ENCODE results near the gene CXCL1.
"Not testable (repeated sequence)": the region's sequence is repeated elsewhere in the genome, so short reads cannot be mapped to it uniquely, and the experiment has no call there.

CXCL1 gene

GRCh38 chr4:73899338-73899737 is 30.1 kb downstream of the CXCL1 start:
- not testable (repeated sequence) for H3K27ac ChIP-seq (ENCODE audit: low read length); H3K9me3 ChIP-seq (ENCODE audit: control insufficient read depth, insufficient read depth, low read length); H3K4me1 ChIP-seq (ENCODE audit: control insufficient read depth, insufficient read depth, low read length); H3K27me3 ChIP-seq (ENCODE audit: control insufficient read depth, insufficient read depth, low read length); H3K36me3 ChIP-seq (ENCODE audit: control insufficient read depth, insufficient read depth, low read length); H3K4me3 ChIP-seq (ENCODE audit: low read length); DNase-seq (ENCODE audit: low read depth, low spot score)
- no CpG with 5 or more reads among the region's 3 CpGs for WGBS (ENCODE audit: insufficient coverage, insufficient read length)

GRCh38 chr4:73901031-73901430 is 31.8 kb downstream of the CXCL1 start:
- no peaks in the 10 kb centered on the region for H3K36me3 ChIP-seq (ENCODE audit: control insufficient read depth, insufficient read depth, low read length)
- no CpG with 5 or more reads among the region's 5 CpGs for WGBS (ENCODE audit: insufficient coverage, insufficient read length)
- no peak overlapping the region for H3K4me3 ChIP-seq (ENCODE audit: low read length)
- no peaks in the 10 kb centered on the region for H3K27me3 ChIP-seq (ENCODE audit: control insufficient read depth, insufficient read depth, low read length)
- no peak overlapping the region for H3K27ac ChIP-seq (ENCODE audit: low read length)
- peaks cover 3% of the 10 kb centered on the region; the same call in 1 of the 2 replicates for H3K4me1 ChIP-seq (ENCODE audit: control insufficient read depth, insufficient read depth, low read length)
- H3K9me3 ChIP-seq (ENCODE audit: control insufficient read depth, insufficient read depth, low read length) = no peaks in the 10 kb centered on the region
- DNase-seq (ENCODE audit: low read depth, low spot score) = no peak

GRCh38 chr4:73902038-73902637 is 32.9 kb downstream of the CXCL1 start:
- no CpG with 5 or more reads among the region's 1 CpG for WGBS (ENCODE audit: insufficient coverage, insufficient read length)
- Histone ChIP-seq H3K9me3 (ENCODE audit: control insufficient read depth, insufficient read depth, low read length) (no peaks in the 10 kb centered on the region), H3K4me1 (ENCODE audit: control insufficient read depth, insufficient read depth, low read length) (peaks cover 3% of the 10 kb centered on the region; the same call in 1 of the 2 replicates), H3K27me3 (ENCODE audit: control insufficient read depth, insufficient read depth, low read length) (no peaks in the 10 kb centered on the region), H3K4me3 (ENCODE audit: low read length) (no peak overlapping the region), H3K36me3 (ENCODE audit: control insufficient read depth, insufficient read depth, low read length) (no peaks in the 10 kb centered on the region), H3K27ac (ENCODE audit: low read length) (no peak overlapping the region)
- DNase-seq (ENCODE audit: low read depth, low spot score) = no peak

GRCh38 chr4:73902817-73903547 is 33.8 kb downstream of the CXCL1 start:
- Histone ChIP-seq H3K27ac (ENCODE audit: low read length) (no peak overlapping the region), H3K36me3 (ENCODE audit: control insufficient read depth, insufficient read depth, low read length) (no peaks in the 10 kb centered on the region), H3K4me1 (ENCODE audit: control insufficient read depth, insufficient read depth, low read length) (peaks cover 3% of the 10 kb centered on the region; the same call in 1 of the 2 replicates), H3K4me3 (ENCODE audit: low read length) (no peak overlapping the region), H3K27me3 (ENCODE audit: control insufficient read depth, insufficient read depth, low read length) (no peaks in the 10 kb centered on the region), H3K9me3 (ENCODE audit: control insufficient read depth, insufficient read depth, low read length) (no peaks in the 10 kb centered on the region)
- WGBS (ENCODE audit: insufficient coverage, insufficient read length) = no CpG with 5 or more reads among the region's 3 CpGs
- no peak for DNase-seq (ENCODE audit: low read depth, low spot score)

GRCh38 chr4:73904491-73904890 is 35.3 kb downstream of the CXCL1 start:
- Histone ChIP-seq H3K27me3 (ENCODE audit: control insufficient read depth, insufficient read depth, low read length) (no peaks in the 10 kb centered on the region), H3K4me3 (ENCODE audit: low read length) (no peak overlapping the region), H3K36me3 (ENCODE audit: control insufficient read depth, insufficient read depth, low read length) (no peaks in the 10 kb centered on the region), H3K9me3 (ENCODE audit: control insufficient read depth, insufficient read depth, low read length) (no peaks in the 10 kb centered on the region), H3K27ac (ENCODE audit: low read length) (no peak overlapping the region), H3K4me1 (ENCODE audit: control insufficient read depth, insufficient read depth, low read length) (peaks cover 3% of the 10 kb centered on the region; the same call in 1 of the 2 replicates)
- DNase-seq (ENCODE audit: low read depth, low spot score) = no peak
- no CpG with 5 or more reads among the region's 4 CpGs for WGBS (ENCODE audit: insufficient coverage, insufficient read length)

- no peak overlapping the region for H3K4me3 ChIP-seq (ENCODE audit: low read length)
- no peaks in the 10 kb centered on the region for H3K27me3 ChIP-seq (ENCODE audit: control insufficient read depth, insufficient read depth, low read length)
- no peak overlapping the region for H3K27ac ChIP-seq (ENCODE audit: low read length)
- no peak for DNase-seq (ENCODE audit: low read depth, low spot score)
- no peaks in the 10 kb centered on the region for H3K4me1 ChIP-seq (ENCODE audit: control insufficient read depth, insufficient read depth, low read length)
- H3K36me3 ChIP-seq (ENCODE audit: control insufficient read depth, insufficient read depth, low read length) = no peaks in the 10 kb centered on the region
- H3K9me3 ChIP-seq (ENCODE audit: control insufficient read depth, insufficient read depth, low read length) = no peaks in the 10 kb centered on the region
Observed at GRCh38 chr4:73908965-73909364, 39.8 kb downstream of the CXCL1 start.

- Histone ChIP-seq H3K36me3 (ENCODE audit: control insufficient read depth, insufficient read depth, low read length) (no peaks in the 10 kb centered on the region), H3K4me1 (ENCODE audit: control insufficient read depth, insufficient read depth, low read length) (no peaks in the 10 kb centered on the region), H3K27me3 (ENCODE audit: control insufficient read depth, insufficient read depth, low read length) (no peaks in the 10 kb centered on the region), H3K9me3 (ENCODE audit: control insufficient read depth, insufficient read depth, low read length) (no peaks in the 10 kb centered on the region), H3K27ac (ENCODE audit: low read length) (no peak overlapping the region), H3K4me3 (ENCODE audit: low read length) (no peak overlapping the region)
- no peak for DNase-seq (ENCODE audit: low read depth, low spot score)
Observed at GRCh38 chr4:73911746-73912145, 42.6 kb downstream of the CXCL1 start.

- Histone ChIP-seq H3K27ac (ENCODE audit: low read length) (no peak overlapping the region), H3K36me3 (ENCODE audit: control insufficient read depth, insufficient read depth, low read length) (no peaks in the 10 kb centered on the region), H3K27me3 (ENCODE audit: control insufficient read depth, insufficient read depth, low read length) (no peaks in the 10 kb centered on the region), H3K4me1 (ENCODE audit: control insufficient read depth, insufficient read depth, low read length) (no peaks in the 10 kb centered on the region), H3K4me3 (ENCODE audit: low read length) (no peak overlapping the region), H3K9me3 (ENCODE audit: control insufficient read depth, insufficient read depth, low read length) (no peaks in the 10 kb centered on the region)
- WGBS (ENCODE audit: insufficient coverage, insufficient read length) = no CpG with 5 or more reads among the region's 1 CpG
- DNase-seq (ENCODE audit: low read depth, low spot score) = no peak
Observed at GRCh38 chr4:73912191-73912590, 43.0 kb downstream of the CXCL1 start.

- WGBS (ENCODE audit: insufficient coverage, insufficient read length) = no CpG with 5 or more reads among the region's 1 CpG
- H3K4me1 ChIP-seq (ENCODE audit: control insufficient read depth, insufficient read depth, low read length) = no peaks in the 10 kb centered on the region
- no peaks in the 10 kb centered on the region for H3K27me3 ChIP-seq (ENCODE audit: control insufficient read depth, insufficient read depth, low read length)
- H3K4me3 ChIP-seq (ENCODE audit: low read length) = no peak overlapping the region
- no peaks in the 10 kb centered on the region for H3K36me3 ChIP-seq (ENCODE audit: control insufficient read depth, insufficient read depth, low read length)
- H3K9me3 ChIP-seq (ENCODE audit: control insufficient read depth, insufficient read depth, low read length) = no peaks in the 10 kb centered on the region
- H3K27ac ChIP-seq (ENCODE audit: low read length) = no peak overlapping the region
- no peak for DNase-seq (ENCODE audit: low read depth, low spot score)
Observed at GRCh38 chr4:73914071-73914470, 44.9 kb downstream of the CXCL1 start.

- Histone ChIP-seq H3K4me3 (ENCODE audit: low read length) (no peak overlapping the region), H3K9me3 (ENCODE audit: control insufficient read depth, insufficient read depth, low read length) (no peaks in the 10 kb centered on the region), H3K27ac (ENCODE audit: low read length) (no peak overlapping the region), H3K27me3 (ENCODE audit: control insufficient read depth, insufficient read depth, low read length) (no peaks in the 10 kb centered on the region), H3K4me1 (ENCODE audit: control insufficient read depth, insufficient read depth, low read length) (no peaks in the 10 kb centered on the region), H3K36me3 (ENCODE audit: control insufficient read depth, insufficient read depth, low read length) (no peaks in the 10 kb centered on the region)
- WGBS (ENCODE audit: insufficient coverage, insufficient read length) = no CpG with 5 or more reads among the region's 1 CpG
- DNase-seq (ENCODE audit: low read depth, low spot score) = no peak
Observed at GRCh38 chr4:73916172-73916925, 47.2 kb downstream of the CXCL1 start.
